ENCODE results near the gene TRAM2. TPM values are rescaled to one million over a fixed set of nuclear protein-coding genes. Genes with fewer than 3 reads are reported as not detected.

Gene TRAM2
- total RNA-seq, 1 donor from 2014 or later, result 11.0 TPM

- no peaks in the 10 kb centered on the region for H3K36me3 ChIP-seq
- peaks cover 81% of the 10 kb centered on the region for H3K4me1 ChIP-seq
- TF ChIP-seq POLR2AphosphoS5 (IDR thresholded peaks at IDR 0.05; ENCODE audit: insufficient read depth in 1 of 2, low read depth in 1 of 2) (no peak), CTCF (IDR thresholded peaks at IDR 0.05) (no peak), POLR2A (IDR thresholded peaks at IDR 0.05) (no peak)
- no peak for DNase-seq (ENCODE audit: extremely low spot score in 2 of 2)
- H3K9me3 ChIP-seq, result no peaks in the 10 kb centered on the region
- peak overlapping the region; percentile 84 for H3K27ac ChIP-seq
- H3K27me3 ChIP-seq, result no peaks in the 10 kb centered on the region
- intact Hi-C loops (cut with DNase I), result no loop called here
- no peak overlapping the region for H3K4me3 ChIP-seq
Measured at GRCh38 chr6:52572536-52572935, 4.3 kb downstream of the TRAM2 start.

- Histone ChIP-seq H3K27me3 (no peaks in the 10 kb centered on the region), H3K27ac (peak overlapping the region; percentile 42), H3K9me3 (no peaks in the 10 kb centered on the region), H3K4me1 (peaks cover 92% of the 10 kb centered on the region), H3K36me3 (no peaks in the 10 kb centered on the region), H3K4me3 (no peak overlapping the region)
- intact Hi-C loops (cut with DNase I), result no loop called here
- TF ChIP-seq POLR2AphosphoS5 (IDR thresholded peaks at IDR 0.05; ENCODE audit: insufficient read depth in 1 of 2, low read depth in 1 of 2), result no peak
- no peak for TF ChIP-seq CTCF (IDR thresholded peaks at IDR 0.05)
- TF ChIP-seq POLR2A (IDR thresholded peaks at IDR 0.05), result no peak
- DNase-seq (ENCODE audit: extremely low spot score in 2 of 2), result no peak
Measured at GRCh38 chr6:52571099-52571755, 5.6 kb downstream of the TRAM2 start.

GRCh38 chr6:52570291-52570700 lies 6.6 kb downstream of the TRAM2 start:
- H3K36me3 ChIP-seq, result no peaks in the 10 kb centered on the region
- no peaks in the 10 kb centered on the region for H3K27me3 ChIP-seq
- no peak for TF ChIP-seq POLR2A (IDR thresholded peaks at IDR 0.05)
- no peak for TF ChIP-seq POLR2AphosphoS5 (IDR thresholded peaks at IDR 0.05; ENCODE audit: insufficient read depth in 1 of 2, low read depth in 1 of 2)
- TF ChIP-seq CTCF (IDR thresholded peaks at IDR 0.05), result no peak
- no peak for DNase-seq (ENCODE audit: extremely low spot score in 2 of 2)
- peaks cover 85% of the 10 kb centered on the region for H3K4me1 ChIP-seq
- intact Hi-C loops (cut with DNase I), result no loop called here
- peak overlapping the region; percentile 42 for H3K27ac ChIP-seq
- H3K9me3 ChIP-seq, result no peaks in the 10 kb centered on the region
- H3K4me3 ChIP-seq, result no peak overlapping the region

- Histone ChIP-seq H3K36me3 (no peaks in the 10 kb centered on the region), H3K27ac (peak overlapping the region; percentile 5), H3K4me1 (peaks cover 75% of the 10 kb centered on the region), H3K4me3 (no peak overlapping the region), H3K9me3 (no peaks in the 10 kb centered on the region), H3K27me3 (no peaks in the 10 kb centered on the region)
- DNase-seq (ENCODE audit: extremely low spot score in 2 of 2), result no peak
- intact Hi-C loops (cut with DNase I), result no loop called here
- peak in 1 of 2 donors; percentile 15 for TF ChIP-seq POLR2AphosphoS5 (IDR thresholded peaks at IDR 0.05; ENCODE audit: insufficient read depth in 1 of 2, low read depth in 1 of 2)
- no peak for TF ChIP-seq POLR2A (IDR thresholded peaks at IDR 0.05)
Measured at GRCh38 chr6:52568320-52568719, 8.5 kb downstream of the TRAM2 start.

GRCh38 chr6:52566853-52567279 lies 10.0 kb downstream of the TRAM2 start:
- Histone ChIP-seq H3K4me1 (peaks cover 62% of the 10 kb centered on the region), H3K27me3 (no peaks in the 10 kb centered on the region), H3K27ac (peak overlapping the region; percentile 36), H3K4me3 (no peak overlapping the region), H3K9me3 (no peaks in the 10 kb centered on the region), H3K36me3 (no peaks in the 10 kb centered on the region)
- DNase-seq (ENCODE audit: extremely low spot score in 2 of 2), result no peak
- TF ChIP-seq POLR2A (IDR thresholded peaks at IDR 0.05) (no peak), CTCF (IDR thresholded peaks at IDR 0.05) (no peak), POLR2AphosphoS5 (IDR thresholded peaks at IDR 0.05; ENCODE audit: insufficient read depth in 1 of 2, low read depth in 1 of 2) (no peak)
- intact Hi-C loops (cut with DNase I), result no loop called here

Measured in vagina (tissue), 2 donors.